Measurements from ENCODE around the gene TMCC2.

Gene TMCC2

GRCh38 chr1:205236951-205237475, 9.3 kb downstream of the TMCC2 start (continued):
- TF ChIP-seq ZFP3 (CRISPR knock-in tag; IDR thresholded peaks at IDR 0.05) (no peak), TOX (CRISPR knock-in tag; IDR thresholded peaks at IDR 0.05; ENCODE audit: borderline replicate concordance) (no peak), CREB5 (CRISPR knock-in tag; IDR thresholded peaks at IDR 0.05; ENCODE audit: low read depth) (no peak), GLIS3 (CRISPR knock-in tag; IDR thresholded peaks at IDR 0.05) (no peak), SNAI2 (CRISPR knock-in tag; IDR thresholded peaks at IDR 0.05) (no peak), OSR1 (CRISPR knock-in tag; IDR thresholded peaks at IDR 0.05) (no peak)

- ATAC-seq, result no peak
- TF ChIP-seq SNAI2 (CRISPR knock-in tag; IDR thresholded peaks at IDR 0.05) (no peak), CREB5 (CRISPR knock-in tag; IDR thresholded peaks at IDR 0.05; ENCODE audit: low read depth) (no peak), RARB (CRISPR knock-in tag; IDR thresholded peaks at IDR 0.05) (no peak), TSHZ2 (CRISPR knock-in tag; IDR thresholded peaks at IDR 0.05) (no peak)
Observed at GRCh38 chr1:205237526-205238484, 10.1 kb downstream of the TMCC2 start.

- ATAC-seq, result no peak
- no peak for TF ChIP-seq RARB (CRISPR knock-in tag; IDR thresholded peaks at IDR 0.05)
- no peak for TF ChIP-seq CSDC2 (CRISPR knock-in tag; IDR thresholded peaks at IDR 0.05)
- TF ChIP-seq ISL1 (CRISPR knock-in tag; IDR thresholded peaks at IDR 0.05), result no peak
- no peak for TF ChIP-seq ZNF8 (CRISPR knock-in tag; IDR thresholded peaks at IDR 0.05)
- TF ChIP-seq TSHZ2 (CRISPR knock-in tag; IDR thresholded peaks at IDR 0.05), result no peak
- TF ChIP-seq SNAI2 (CRISPR knock-in tag; IDR thresholded peaks at IDR 0.05), result no peak
- TF ChIP-seq BACH2 (CRISPR knock-in tag; IDR thresholded peaks at IDR 0.05; ENCODE audit: borderline replicate concordance), result no peak
- no peak for TF ChIP-seq ZFP3 (CRISPR knock-in tag; IDR thresholded peaks at IDR 0.05)
- TF ChIP-seq PATZ1 (CRISPR knock-in tag; IDR thresholded peaks at IDR 0.05; ENCODE audit: borderline replicate concordance), result no peak
- TF ChIP-seq PPARA (CRISPR knock-in tag; IDR thresholded peaks at IDR 0.05; ENCODE audit: borderline replicate concordance), result no peak
- TF ChIP-seq ARNTL (CRISPR knock-in tag; IDR thresholded peaks at IDR 0.05; ENCODE audit: borderline replicate concordance, low read depth), result no peak
Observed at GRCh38 chr1:205239078-205239477, 11.3 kb downstream of the TMCC2 start.

- TF ChIP-seq POU6F1 (CRISPR knock-in tag; IDR thresholded peaks at IDR 0.05; ENCODE audit: borderline replicate concordance, low read depth), result no peak
- TF ChIP-seq TOX (CRISPR knock-in tag; IDR thresholded peaks at IDR 0.05; ENCODE audit: borderline replicate concordance), result no peak
- TF ChIP-seq CSRNP3 (CRISPR knock-in tag; IDR thresholded peaks at IDR 0.05), result no peak
- TF ChIP-seq PPARA (CRISPR knock-in tag; IDR thresholded peaks at IDR 0.05; ENCODE audit: borderline replicate concordance), result no peak
- no peak for TF ChIP-seq GLIS3 (CRISPR knock-in tag; IDR thresholded peaks at IDR 0.05)
- no peak for TF ChIP-seq ZNF70 (CRISPR knock-in tag; IDR thresholded peaks at IDR 0.05)
Observed at GRCh38 chr1:205240118-205240517, 12.4 kb downstream of the TMCC2 start.

More at GRCh38 chr1:205240118-205240517, 12.4 kb downstream of the TMCC2 start:
- ATAC-seq, result no peak
